Left renal cortex interstitium (tissue), 4 donors: ENCODE data around the gene ZDHHC7. TPM values are rescaled to one million over a fixed set of nuclear protein-coding genes. Genes with fewer than 3 reads are reported as not detected.

ENCODE experiments used
- DNase-seq, 4 donors: peaks; one replicate each; pipeline ENCODE4 v3.0.0-alpha.2; 2013; ENCODE audit warnings: low read depth in 4 of 4, low spot score in 2 of 4, missing footprints in 1 of 4
- polyA plus RNA-seq, 4 donors: library from polyadenylated mRNA; unstranded; fragments of 120-200 nt; gene quantifications; one replicate each; pipeline ENCODE4 v1.2.1, GENCODE V29; 2013; ENCODE audit not compliant: insufficient read length in 4 of 4

The ZDHHC7 gene
- polyA plus RNA-seq, 4 donors: 43.3 to 59.3 (median 55.3) TPM

- no peak for DNase-seq
These were observed 14.7 kb upstream of the ZDHHC7 start for GRCh38 chr16:85025781-85026653.

GRCh38 chr16:85019659-85020245 is 8.4 kb upstream of the ZDHHC7 start:
- no peak for DNase-seq

- DNase-seq: no peak
These were observed 7.3 kb upstream of the ZDHHC7 start for GRCh38 chr16:85018529-85019236.

GRCh38 chr16:85017633-85018032 is 6.3 kb upstream of the ZDHHC7 start:
- DNase-seq: no peak

GRCh38 chr16:85017151-85017550 is 5.8 kb upstream of the ZDHHC7 start:
- no peak for DNase-seq

GRCh38 chr16:85015481-85016187 is 4.3 kb upstream of the ZDHHC7 start:
- no peak for DNase-seq

- no peak for DNase-seq
These were observed 3.0 kb upstream of the ZDHHC7 start for GRCh38 chr16:85014311-85014710.

- DNase-seq: no peak
These were observed 530 bp upstream of the ZDHHC7 start for GRCh38 chr16:85011846-85012284.

- no peak for DNase-seq
These were observed 847 bp downstream of the ZDHHC7 start for GRCh38 chr16:85010446-85010930.

GRCh38 chr16:85008271-85008670 is 3.1 kb downstream of the ZDHHC7 start:
- no peak for DNase-seq

- no peak for DNase-seq
These were observed 3.7 kb downstream of the ZDHHC7 start for GRCh38 chr16:85007496-85008214.

GRCh38 chr16:85006639-85007038 is 4.7 kb downstream of the ZDHHC7 start:
- DNase-seq: no peak

- DNase-seq: no peak
These were observed 5.9 kb downstream of the ZDHHC7 start for GRCh38 chr16:85005285-85006069.

GRCh38 chr16:85004587-85005205 is 6.6 kb downstream of the ZDHHC7 start:
- no peak for DNase-seq

GRCh38 chr16:85003725-85004586 is 7.4 kb downstream of the ZDHHC7 start:
- no peak for DNase-seq

GRCh38 chr16:85003076-85003475 is 8.3 kb downstream of the ZDHHC7 start:
- DNase-seq: no peak

- no peak for DNase-seq
These were observed 8.7 kb downstream of the ZDHHC7 start for GRCh38 chr16:85002608-85003007.

GRCh38 chr16:85002099-85002541 is 9.2 kb downstream of the ZDHHC7 start:
- DNase-seq: no peak
